T47D (cell line): Measurements from ENCODE around the gene TSSK3.

Experiments used
- DNase-seq, 2 experiments: peaks; one replicate each; pipeline versions ENCODE4 v3.0.0 to v3.0.0-alpha.2; 2011 to 2012; ENCODE audit warnings: low read depth in 1 of 2, low spot score in 1 of 2
- JUND ChIP-seq: IDR thresholded peaks from 2 replicates; pipeline ENCODE4 v1.6.1; 2012; ENCODE audit warnings: low read depth
- in situ Hi-C: cut with HindIII; loops from 2 replicates; pipeline ENCODE4 v1.10.0; 2016; ENCODE audit warnings: low sequenced_read_pairs, low pct_unique_long_range_greater_than_20kb

Gene TSSK3

DNA sequence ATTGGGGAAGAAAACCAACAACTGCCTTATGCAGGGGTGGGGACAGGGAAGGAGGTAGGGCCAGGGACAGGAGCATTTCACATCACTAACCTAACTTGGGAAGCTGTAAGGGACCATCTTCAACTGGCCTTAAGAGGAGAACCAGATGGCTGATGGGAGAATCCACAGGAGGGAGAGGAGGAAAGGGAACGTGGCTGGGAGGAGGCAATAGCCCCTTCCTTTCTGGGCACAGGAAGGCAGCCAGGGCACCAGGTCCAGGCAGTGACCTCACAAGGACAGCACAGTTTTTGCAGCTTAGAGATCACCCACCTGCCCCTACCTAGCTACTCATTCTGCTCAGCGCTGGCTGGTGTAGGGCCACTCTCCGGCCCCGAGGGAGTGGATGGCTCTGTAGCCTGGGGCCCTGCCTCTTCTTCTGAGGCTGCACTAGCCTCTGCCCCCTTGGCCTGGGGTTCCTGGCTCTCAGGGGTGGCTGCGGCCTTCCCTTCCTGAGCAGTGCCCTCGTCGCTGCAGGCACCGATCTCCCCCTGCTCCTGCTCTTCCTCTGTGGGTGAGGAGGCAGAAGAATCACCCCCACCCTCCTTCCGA, 28.0 kb upstream of the TSSK3 start:
- no peak for TF ChIP-seq JUND
- in situ Hi-C loops = no loop called here
- DNase-seq = no peak

DNA sequence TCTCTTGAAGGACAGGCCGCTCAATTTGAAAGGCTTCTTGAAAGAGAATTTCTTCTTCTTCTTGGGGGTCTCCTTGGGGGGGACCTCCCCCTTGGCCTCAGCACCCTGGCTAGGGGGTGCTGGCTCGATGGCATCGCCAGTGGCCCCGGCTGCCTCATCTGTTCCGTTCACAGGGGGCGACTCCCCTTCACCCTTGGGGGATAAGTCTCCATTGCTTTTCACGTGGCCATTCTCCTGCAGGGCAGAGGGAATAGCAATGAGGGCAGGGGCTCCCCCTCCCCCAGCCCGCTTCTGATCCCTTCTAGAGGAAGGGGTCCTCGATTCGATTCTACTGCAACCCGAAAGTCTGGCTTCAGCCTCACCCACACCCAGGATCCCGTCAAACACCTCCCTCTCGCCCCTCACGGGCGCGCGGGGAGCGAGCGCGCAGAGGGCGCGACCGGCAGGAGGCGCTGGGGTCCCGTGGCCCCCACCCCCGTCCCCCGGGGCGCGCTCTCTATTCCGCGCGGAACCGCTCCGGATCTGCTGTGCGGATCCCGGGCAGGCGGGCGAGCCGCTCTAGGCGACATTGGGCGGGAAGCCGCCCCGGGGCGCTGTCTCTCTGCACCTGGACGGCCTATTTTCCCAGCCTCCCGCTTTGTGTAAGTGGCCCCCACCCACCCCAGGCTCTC, 27.3 kb upstream of the TSSK3 start:
- no peak for TF ChIP-seq JUND
- in situ Hi-C loops = no loop called here
- peak in 1 of 2 experiments; percentile 41 for DNase-seq

DNA sequence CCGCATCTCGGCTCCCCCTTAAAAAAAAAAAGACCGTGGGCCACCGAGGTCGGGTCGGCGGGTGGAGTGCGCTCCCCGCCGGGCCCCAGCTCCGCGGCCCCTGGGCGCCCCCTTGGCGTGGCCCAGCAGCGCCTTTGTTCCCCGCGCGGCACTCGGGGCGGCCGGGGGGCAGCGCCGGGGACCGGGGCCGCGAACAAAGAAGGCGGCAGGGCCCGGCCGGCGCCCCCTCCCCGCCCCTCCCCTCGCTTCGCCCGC, 26.9 kb upstream of the TSSK3 start:
- TF ChIP-seq JUND = no peak
- in situ Hi-C loops = no loop called here
- no peak for DNase-seq

DNA sequence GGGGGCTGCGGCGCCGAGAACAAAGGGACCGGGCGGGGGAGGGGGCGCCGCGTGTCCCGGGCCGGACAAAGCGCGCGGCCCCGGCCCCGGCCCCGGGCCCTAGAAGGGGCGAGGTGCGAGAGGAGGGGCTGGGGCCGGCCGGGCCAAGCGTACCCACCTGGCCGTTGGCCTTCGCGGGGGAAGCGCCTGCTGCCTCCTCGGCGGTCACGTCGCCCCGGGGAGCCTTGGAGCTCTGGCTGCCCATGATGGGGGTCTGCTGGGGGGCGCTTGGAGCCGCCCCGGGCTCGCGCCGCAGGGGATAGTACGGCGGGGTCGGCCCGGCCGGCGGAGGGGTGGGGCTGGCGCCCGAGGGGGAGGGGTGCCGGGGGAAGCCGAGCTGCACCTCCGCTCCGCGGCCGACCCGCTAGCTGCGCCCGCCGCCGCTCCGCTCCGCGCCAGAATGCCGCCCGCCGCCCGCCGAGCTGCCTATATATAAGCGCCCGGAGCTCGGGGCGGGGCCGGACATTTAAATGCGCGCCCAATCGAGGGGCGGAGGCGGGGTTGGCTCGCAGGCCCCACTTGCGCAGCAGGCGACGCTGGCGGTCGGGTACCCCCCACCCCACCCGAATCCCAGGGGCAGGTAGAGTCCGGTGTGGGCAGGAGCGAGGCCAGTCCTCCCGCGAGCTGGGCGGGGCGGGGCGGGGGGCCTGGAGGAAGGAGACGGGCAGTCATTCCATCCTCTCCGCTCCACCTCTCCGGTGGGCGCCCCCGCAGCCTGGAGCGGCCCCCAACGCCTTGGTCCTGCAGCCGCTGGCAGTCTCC, 26.3 kb upstream of the TSSK3 start, which contains the start of gene MARCKSL1:
TSS of gene MARCKSL1 (minus strand) at position 444 of the 801 bp plus-strand sequence. CDS start at position 244, 200 bp downstream.
- peak in 1 of 2 experiments; percentile 75 for DNase-seq
- in situ Hi-C loops = no loop called here
- TF ChIP-seq JUND = no peak

DNA sequence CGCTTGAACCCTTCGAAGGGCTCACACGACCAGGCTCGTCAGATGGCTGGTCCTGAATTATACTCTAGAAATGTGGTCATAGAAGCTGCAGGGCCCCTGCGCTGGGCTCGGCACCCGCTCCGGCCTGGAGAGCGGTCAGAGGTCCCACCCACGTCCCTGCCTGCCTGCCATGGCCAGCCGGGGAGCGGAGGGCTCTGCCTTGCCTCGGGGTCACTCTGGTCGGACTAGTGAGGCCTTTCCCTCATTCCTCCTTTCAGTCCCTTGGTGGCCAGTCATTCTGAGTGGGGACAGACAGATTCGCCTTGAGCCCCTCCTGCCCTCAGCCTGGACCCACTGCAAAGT, 25.8 kb upstream of the TSSK3 start:
- TF ChIP-seq JUND = no peak
- no peak for DNase-seq
- in situ Hi-C loops = no loop called here

DNA sequence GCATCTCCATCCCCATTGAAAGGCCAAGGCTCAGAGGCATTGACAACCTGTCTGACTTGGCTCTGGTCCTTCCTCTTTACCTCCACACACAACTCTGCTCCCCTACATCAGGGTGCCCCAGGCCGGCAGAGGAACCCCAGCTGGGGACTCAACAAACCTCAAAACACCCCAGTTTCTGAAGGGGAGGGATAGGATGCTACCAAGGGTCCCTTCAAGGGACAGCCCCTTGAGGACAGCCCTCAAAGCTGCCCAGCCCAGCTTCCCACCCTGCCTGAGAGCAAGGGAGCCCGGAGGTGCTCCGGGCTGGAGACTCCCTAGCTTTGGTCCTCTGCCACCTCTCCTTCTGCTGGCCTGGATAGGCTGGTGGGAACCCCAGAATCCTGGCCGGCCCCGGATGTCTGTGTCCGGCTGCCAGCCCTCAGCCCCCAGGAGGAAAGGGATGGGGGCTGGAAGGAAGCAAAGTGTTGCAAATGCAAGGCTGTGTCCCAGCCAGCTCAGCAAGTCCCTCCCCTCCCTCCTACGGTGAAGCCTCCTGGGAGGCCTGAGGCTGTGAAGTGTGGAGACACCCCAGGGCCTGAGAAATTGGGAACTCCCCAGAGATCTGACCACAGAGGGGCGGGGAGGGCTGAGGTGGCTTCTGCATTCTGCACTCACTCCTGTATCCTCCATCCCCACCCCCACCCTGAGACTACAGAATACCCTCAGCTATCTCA, 25.2 kb upstream of the TSSK3 start:
- DNase-seq = no peak
- in situ Hi-C loops = no loop called here
- no peak for TF ChIP-seq JUND

DNA sequence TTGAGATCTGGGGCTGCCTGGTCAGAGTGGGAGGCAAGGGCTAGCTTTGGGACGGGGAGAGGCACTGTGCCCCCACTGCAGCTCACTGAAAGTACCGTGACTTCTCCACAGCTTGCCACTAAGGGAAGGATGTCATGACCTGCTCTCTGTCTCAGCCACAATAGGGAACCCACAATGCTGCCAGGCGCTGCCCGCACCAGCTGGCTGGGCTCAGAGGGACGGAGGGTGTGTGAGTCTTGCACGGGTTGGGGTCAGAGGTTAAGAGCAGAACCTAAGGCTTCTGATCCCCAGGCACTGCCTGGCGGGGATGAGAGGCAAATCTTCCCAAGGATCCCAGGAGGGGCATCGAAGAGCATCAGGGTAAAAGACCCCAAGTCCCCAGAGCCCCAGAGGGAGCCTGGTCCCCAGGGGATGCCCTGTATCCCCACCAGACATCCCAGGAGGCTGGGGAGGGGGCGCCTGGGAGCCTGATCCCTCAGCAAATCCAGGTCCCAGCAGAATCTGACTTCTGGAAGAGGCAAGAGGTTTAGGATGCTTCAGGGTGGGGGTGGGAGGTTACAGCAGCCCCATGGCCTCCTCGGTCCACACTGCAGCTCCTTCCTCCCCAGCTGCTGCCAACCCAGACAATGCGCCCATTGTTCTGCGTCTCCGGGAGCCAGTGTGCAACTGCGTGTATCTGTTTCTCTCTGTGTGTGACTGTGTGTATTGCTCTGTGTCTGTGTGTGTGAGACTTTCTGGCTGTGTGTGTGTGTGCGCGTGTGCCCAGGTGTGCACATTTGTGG, 24.3 kb upstream of the TSSK3 start:
- in situ Hi-C loops = no loop called here
- DNase-seq = no peak
- no peak for TF ChIP-seq JUND

DNA sequence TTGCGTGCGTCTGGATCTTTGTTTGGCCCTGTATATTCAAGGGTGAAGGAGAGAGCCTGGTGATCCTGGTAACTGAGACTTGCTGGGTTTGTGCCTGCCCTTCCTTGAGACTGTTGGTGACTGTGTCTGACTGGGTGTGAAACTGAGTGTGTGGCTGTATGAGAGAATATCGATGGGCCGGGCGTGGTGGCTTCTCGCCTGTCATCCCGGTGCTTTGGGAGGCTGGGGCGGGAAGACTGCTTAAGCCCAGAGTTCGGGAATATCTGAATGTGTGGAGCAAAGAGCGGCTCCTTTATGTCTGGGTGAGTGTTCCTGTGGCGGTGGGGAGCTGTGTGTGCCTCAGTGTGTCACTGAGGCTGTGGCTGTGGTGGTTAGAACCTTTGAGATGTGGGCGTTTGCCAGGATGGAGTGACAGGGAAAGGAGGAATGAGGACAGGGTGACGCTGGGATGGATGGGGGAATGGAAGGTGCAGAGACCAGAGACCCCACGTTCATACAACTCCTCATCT, 23.6 kb upstream of the TSSK3 start:
- in situ Hi-C loops = no loop called here
- no peak for TF ChIP-seq JUND
- no peak for DNase-seq

DNA sequence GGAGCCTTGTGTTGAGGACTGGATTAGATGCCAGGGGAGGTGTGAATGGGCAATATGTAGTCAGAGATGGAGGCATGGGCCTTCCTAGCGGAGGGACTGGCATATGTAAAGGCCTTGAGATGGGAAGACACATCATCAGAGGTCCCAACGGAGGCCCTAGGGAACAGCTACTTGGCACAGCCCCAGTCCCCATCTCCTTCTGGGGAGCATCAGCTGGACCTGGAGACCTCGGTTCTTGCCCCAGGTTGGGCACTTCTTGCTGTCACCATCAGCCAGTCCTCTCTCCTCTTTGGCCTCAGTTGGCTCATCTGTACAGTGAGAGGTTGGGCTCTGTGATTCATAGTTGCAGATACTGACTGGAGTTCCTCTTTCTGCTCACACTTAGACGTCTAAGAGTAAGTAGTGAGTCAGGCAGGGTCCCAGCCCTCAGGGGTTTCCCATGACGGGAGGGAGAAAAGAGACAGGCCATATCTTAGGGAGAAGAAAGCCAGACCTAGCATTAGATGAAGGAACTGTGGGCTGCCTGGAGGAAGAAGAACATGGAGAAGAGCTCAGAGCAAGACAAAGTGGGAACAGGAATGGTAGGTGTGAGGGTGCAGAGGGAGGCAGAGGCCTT, 22.9 kb upstream of the TSSK3 start:
- no peak for TF ChIP-seq JUND
- DNase-seq = no peak
- in situ Hi-C loops = no loop called here

DNA sequence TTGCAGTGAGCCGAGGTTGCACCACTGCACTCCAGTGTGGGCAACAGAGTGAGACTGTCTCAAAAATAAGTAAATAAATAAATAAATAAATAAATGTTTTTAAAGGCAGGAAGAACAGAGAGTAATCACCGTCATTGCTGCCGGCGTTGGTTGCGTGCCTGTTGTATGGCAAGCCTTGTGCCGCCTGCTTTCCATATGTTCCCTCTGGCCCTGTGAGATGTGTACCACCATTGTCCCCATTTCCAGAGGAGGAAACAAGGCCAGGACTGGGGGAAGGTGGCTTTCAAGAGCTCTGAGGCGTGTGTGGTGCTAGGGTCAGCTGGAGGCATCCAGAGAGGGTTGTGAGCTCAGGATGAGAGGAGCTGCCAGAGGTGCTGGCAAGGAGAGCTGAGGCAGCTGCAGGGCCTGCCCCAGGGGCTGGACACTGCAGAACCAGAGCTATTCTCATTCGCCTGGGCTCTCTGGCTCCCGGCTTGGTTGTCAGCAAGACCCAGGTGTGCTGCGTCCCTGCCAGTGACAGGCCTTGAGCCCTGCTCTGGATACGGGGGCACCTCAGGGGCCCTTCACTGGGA, 21.1 kb upstream of the TSSK3 start:
- in situ Hi-C loops = no loop called here
- DNase-seq = no peak
- no peak for TF ChIP-seq JUND

DNA sequence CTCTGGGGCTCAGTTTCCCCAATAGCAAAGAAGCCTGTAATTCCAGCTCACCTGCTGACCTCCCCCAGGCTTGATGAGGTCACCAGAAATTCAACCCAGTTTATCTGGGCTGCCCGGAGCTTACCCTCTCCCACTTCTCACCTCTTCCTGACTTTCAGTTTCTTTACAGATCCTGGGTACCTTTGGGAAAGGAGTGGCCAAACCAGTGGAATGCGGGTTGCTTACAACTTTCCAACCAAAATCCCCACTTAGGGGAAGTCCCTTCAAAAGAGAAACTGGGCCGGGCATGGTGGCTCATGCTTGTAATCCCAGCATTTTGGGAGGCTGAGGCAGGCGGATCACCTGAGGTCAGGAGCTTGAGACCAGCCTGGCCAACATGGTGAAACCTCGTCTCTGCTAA, 20.4 kb upstream of the TSSK3 start:
- no peak for DNase-seq
- in situ Hi-C loops = no loop called here
- no peak for TF ChIP-seq JUND
